ENCODE data around the gene RHOXF1.
"Not testable (repeated sequence)": the region's sequence is repeated elsewhere in the genome, so short reads cannot be mapped to it uniquely, and the experiment has no call there.

RHOXF1 gene

GRCh38 chrX:120085553-120086185, 30.0 kb downstream of the RHOXF1 start:
- not testable (repeated sequence) for DNase-seq

- not testable (repeated sequence) for DNase-seq
Observed at GRCh38 chrX:120077590-120077989, 38.1 kb downstream of the RHOXF1 start, which contains the start of gene RHOXF2B. RHOXF2B (minus strand) TSS chrX:120077690; CDS start chrX:120077552, 138 bp downstream.

- not testable (repeated sequence) for DNase-seq
Observed at GRCh38 chrX:120066169-120066568, 49.5 kb downstream of the RHOXF1 start.

All from activated CD4-positive, alpha-beta T cell treated with anti-CD3 and anti-CD28 coated beads, Interleukin-2, Interleukin-6, amounts not matched to agents 100 ng/mL and 50 ng/mL, durations not matched to agents 16 hours and 8 hours (primary cell).